Smooth muscle cell (in vitro differentiated cells): ENCODE results near the gene MARK1. TPM values are rescaled to one million over a fixed set of nuclear protein-coding genes. Genes with fewer than 3 reads are reported as not detected.

Source experiments
- DNase-seq: peaks from one replicate; lab custom pipeline; 2025; ENCODE audit not compliant: unreplicated experiment; lab: John Stamatoyannopoulos, UW
- H2AFZ ChIP-seq: fragments of 200-600 bp; sonication (generic); 2 replicates; pipeline ENCODE4 v1.6.0; 2016; ENCODE audit warnings: antibody characterized with exemption, low read depth, mild to moderate bottlenecking
- H3F3A ChIP-seq: fragments of 200-600 bp; sonication (generic); 2 replicates; pipeline ENCODE4 v1.6.0; 2017; ENCODE audit warnings: antibody characterized with exemption, low read depth
- H3K27ac ChIP-seq: fragments of 200-600 bp; sonication (generic); 2 replicates; pipeline ENCODE4 v1.5.1; 2016; ENCODE audit warnings: low read depth, mild to moderate bottlenecking
- H3K27me3 ChIP-seq: fragments of 200-600 bp; sonication (generic); 2 replicates; pipeline ENCODE4 v1.6.1; 2016; ENCODE audit warnings: low read depth, mild to moderate bottlenecking
- H3K36me3 ChIP-seq: fragments of 200-600 bp; sonication (generic); 2 replicates; pipeline ENCODE4 v1.5.1; 2016; ENCODE audit warnings: low read depth
- H3K4me1 ChIP-seq: fragments of 200-600 bp; sonication (generic); 2 replicates; pipeline ENCODE4 v1.5.1; 2016; ENCODE audit warnings: low read depth
- H3K4me2 ChIP-seq: fragments of 200-600 bp; sonication (generic); 2 replicates; pipeline ENCODE4 v1.6.0; 2016; ENCODE audit warnings: mild to moderate bottlenecking
- H3K4me3 ChIP-seq: fragments of 200-600 bp; sonication (generic); 2 replicates; pipeline ENCODE4 v1.5.1; 2016; ENCODE audit warnings: mild to moderate bottlenecking
- H3K79me2 ChIP-seq: fragments of 200-600 bp; sonication (generic); 2 replicates; pipeline ENCODE4 v1.6.0; 2016; ENCODE audit warnings: low read depth, mild to moderate bottlenecking
- H3K9ac ChIP-seq: fragments of 200-600 bp; sonication (generic); 2 replicates; pipeline ENCODE4 v1.6.0; 2016; ENCODE audit warnings: low read depth
- H3K9me3 ChIP-seq: fragments of 200-600 bp; sonication (generic); replicated peaks from 2 replicates; pipeline ENCODE4 v1.5.1; 2016; ENCODE audit warnings: low read depth
- H4K20me1 ChIP-seq: fragments of 200-600 bp; sonication (generic); 2 replicates; pipeline ENCODE4 v1.6.0; 2016; ENCODE audit warnings: low read depth
- WGBS: methylation state at CpG from one replicate; pipeline ENCODE4 v1.1.7; 2016; ENCODE audit warnings: low lambda C conversion rate; 5-methylcytosine and 5-hydroxymethylcytosine counted together
- polyA plus RNA-seq: library from polyadenylated mRNA; unstranded; fragments of >200 nt; fragmentation: Nextera tagmentation; extraction: Ambion mirVana; gene quantifications from 2 replicates; pipeline ENCODE4 v1.2.1, GENCODE V29; 2016
- total RNA-seq: library from RNA; depleted of rRNA; stranded (reverse); fragments of >200 nt; gene quantifications from 2 replicates; pipeline ENCODE4 v1.2.3, GENCODE V29; 2014
- TF ChIP-seq, protein P1 (sequence below): fragments of 200-600 bp; sonication (generic); IDR thresholded peaks from 2 replicates; pipeline ENCODE4 v1.5.1; 2017; ENCODE audit warnings: borderline replicate concordance, mild to moderate bottlenecking, antibody characterized with exemption; ENCODE audit not compliant: insufficient read depth, poor library complexity, severe bottlenecking

The MARK1 gene
- total and polyA plus RNA-seq, 2 experiments from 2014 or later: 4.4 to 5.5 TPM

DNA sequence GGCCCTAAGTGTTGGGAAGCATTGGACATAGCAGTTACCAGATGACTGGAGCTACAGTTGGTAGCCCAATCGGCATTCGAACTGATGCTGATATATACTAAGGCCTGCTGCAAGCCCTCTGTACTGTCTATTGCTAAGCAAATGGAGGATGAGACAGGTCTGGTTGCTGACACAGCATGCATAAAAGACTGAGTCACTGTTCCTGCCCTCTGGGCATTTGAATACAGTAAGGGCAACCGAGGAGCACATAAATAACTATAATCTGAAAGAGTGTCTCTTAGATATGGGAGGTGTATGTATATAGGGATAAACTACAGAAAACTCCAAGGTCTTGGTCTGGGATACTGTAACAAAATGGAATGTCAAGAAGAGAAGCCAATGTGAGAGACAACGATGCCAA lies 16.8 kb upstream of the MARK1 start:
- H3K4me1 ChIP-seq: peaks cover 5% of the 10 kb centered on the region
- TF ChIP-seq, protein P1, sequence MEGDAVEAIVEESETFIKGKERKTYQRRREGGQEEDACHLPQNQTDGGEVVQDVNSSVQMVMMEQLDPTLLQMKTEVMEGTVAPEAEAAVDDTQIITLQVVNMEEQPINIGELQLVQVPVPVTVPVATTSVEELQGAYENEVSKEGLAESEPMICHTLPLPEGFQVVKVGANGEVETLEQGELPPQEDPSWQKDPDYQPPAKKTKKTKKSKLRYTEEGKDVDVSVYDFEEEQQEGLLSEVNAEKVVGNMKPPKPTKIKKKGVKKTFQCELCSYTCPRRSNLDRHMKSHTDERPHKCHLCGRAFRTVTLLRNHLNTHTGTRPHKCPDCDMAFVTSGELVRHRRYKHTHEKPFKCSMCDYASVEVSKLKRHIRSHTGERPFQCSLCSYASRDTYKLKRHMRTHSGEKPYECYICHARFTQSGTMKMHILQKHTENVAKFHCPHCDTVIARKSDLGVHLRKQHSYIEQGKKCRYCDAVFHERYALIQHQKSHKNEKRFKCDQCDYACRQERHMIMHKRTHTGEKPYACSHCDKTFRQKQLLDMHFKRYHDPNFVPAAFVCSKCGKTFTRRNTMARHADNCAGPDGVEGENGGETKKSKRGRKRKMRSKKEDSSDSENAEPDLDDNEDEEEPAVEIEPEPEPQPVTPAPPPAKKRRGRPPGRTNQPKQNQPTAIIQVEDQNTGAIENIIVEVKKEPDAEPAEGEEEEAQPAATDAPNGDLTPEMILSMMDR: no peak
- no peaks in the 10 kb centered on the region for H4K20me1 ChIP-seq
- H3K36me3 ChIP-seq: no peaks in the 10 kb centered on the region
- no peak overlapping the region for H2AFZ ChIP-seq
- H3K79me2 ChIP-seq: no peaks in the 10 kb centered on the region
- no peak overlapping the region for H3K9ac ChIP-seq
- 57% methylated on average over 4 of the region's 4 CpGs for WGBS
- H3K9me3 ChIP-seq: no peaks in the 10 kb centered on the region
- peak overlapping the region; percentile 37 for H3K27ac ChIP-seq
- H3K27me3 ChIP-seq: no peaks in the 10 kb centered on the region
- no peak for DNase-seq
- no peak overlapping the region for H3K4me2 ChIP-seq
- H3F3A ChIP-seq: no peaks in the 10 kb centered on the region
- H3K4me3 ChIP-seq: no peak overlapping the region

DNA sequence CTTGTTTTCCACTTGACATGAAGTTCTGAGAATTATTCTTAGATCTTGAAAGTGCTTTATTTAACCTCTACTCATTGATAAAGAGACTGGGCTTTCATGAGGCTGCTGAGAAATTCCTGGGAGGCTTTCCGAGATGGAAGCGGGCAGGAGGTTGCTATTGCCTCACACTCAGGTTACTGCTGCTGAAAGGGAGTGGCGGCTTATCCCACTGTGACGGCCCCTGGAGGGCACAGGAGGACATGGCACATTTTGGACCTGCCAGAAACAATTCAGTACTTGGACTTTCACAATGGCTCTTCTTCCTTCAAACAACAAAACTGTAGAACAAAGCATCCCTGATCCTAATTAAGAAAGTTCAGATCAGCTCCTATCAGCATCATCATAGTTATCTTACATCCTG lies 16.2 kb upstream of the MARK1 start:
- Histone ChIP-seq H3K9me3 (no peaks in the 10 kb centered on the region), H3K27me3 (no peaks in the 10 kb centered on the region), H3K4me3 (no peak overlapping the region), H3K27ac (peak overlapping the region; percentile 37), H3K4me2 (no peak overlapping the region), H3K79me2 (no peaks in the 10 kb centered on the region), H3F3A (no peaks in the 10 kb centered on the region), H2AFZ (no peak overlapping the region), H4K20me1 (no peaks in the 10 kb centered on the region), H3K9ac (no peak overlapping the region), H3K4me1 (peaks cover 5% of the 10 kb centered on the region), H3K36me3 (no peaks in the 10 kb centered on the region)
- TF ChIP-seq, protein P1: no peak
- WGBS: 42% methylated on average over 4 of the region's 4 CpGs
- no peak for DNase-seq

DNA sequence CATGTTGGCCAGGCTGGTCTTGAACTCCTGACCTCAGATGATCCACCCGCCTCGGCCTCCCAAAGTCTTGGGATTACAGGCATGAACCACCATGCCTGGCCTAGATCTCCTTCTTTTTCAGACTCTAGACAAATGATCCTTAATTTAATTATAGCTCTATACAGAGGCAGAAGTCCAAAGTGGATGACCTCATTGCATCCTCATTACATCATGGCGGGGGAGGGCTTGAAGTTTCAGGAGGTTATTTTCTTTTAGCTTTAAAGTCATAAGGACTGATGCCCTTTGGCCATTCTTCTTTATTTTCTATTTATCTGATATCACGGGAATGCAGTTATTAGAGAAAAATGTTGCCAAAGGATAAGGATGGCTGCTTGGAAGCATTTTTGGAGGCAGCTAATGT lies 14.1 kb upstream of the MARK1 start:
- DNase-seq: no peak
- Histone ChIP-seq H3F3A (no peaks in the 10 kb centered on the region), H3K79me2 (no peaks in the 10 kb centered on the region), H3K9me3 (no peaks in the 10 kb centered on the region), H3K4me3 (no peak overlapping the region), H3K9ac (no peak overlapping the region), H3K4me1 (peaks cover 5% of the 10 kb centered on the region), H3K27ac (peak overlapping the region; percentile 87), H3K4me2 (no peak overlapping the region), H2AFZ (no peak overlapping the region), H3K36me3 (no peaks in the 10 kb centered on the region), H3K27me3 (no peaks in the 10 kb centered on the region), H4K20me1 (no peaks in the 10 kb centered on the region)
- TF ChIP-seq, protein P1: no peak
- WGBS: 85% methylated on average over 4 of the region's 4 CpGs

DNA sequence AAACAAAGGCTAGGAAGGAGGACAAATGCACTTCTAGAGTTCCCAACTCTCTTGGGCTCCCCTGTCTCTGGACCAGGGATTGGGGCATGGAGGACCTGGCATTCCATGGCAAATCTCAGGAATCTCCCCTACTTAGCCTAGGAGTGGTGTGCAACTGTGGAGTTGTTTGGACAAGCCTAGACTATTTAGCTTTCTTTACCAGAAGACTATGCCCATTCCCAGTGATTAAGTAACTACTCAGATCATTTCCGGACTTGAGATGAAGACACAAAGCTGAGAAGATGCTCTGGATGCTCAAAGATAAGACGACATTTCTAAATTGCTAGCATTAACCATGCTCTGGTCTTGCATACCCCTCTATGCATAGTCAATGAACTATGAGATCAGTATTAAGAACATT lies 13.7 kb upstream of the MARK1 start:
- Histone ChIP-seq H3K4me3 (no peak overlapping the region), H3K9ac (no peak overlapping the region), H4K20me1 (no peaks in the 10 kb centered on the region), H3K79me2 (no peaks in the 10 kb centered on the region), H2AFZ (no peak overlapping the region), H3K4me1 (peaks cover 5% of the 10 kb centered on the region), H3K36me3 (no peaks in the 10 kb centered on the region), H3F3A (no peaks in the 10 kb centered on the region), H3K27me3 (no peaks in the 10 kb centered on the region), H3K9me3 (no peaks in the 10 kb centered on the region), H3K4me2 (no peak overlapping the region), H3K27ac (peak overlapping the region; percentile 87)
- TF ChIP-seq, protein P1: no peak
- WGBS: 78% methylated on average over 2 of the region's 2 CpGs
- DNase-seq: no peak
